BE2C (cell line): ENCODE measurements around the gene GLI3.
"Not testable (repeated sequence)": the region's sequence is repeated elsewhere in the genome, so short reads cannot be mapped to it uniquely, and the experiment has no call there.

Experiments used
- DNase-seq: peaks from one replicate; pipeline ENCODE4 v3.0.0-alpha.2; 2020
- H3K27me3 ChIP-seq: fragments of 250-450 bp; sonication (Bioruptor Pico); 2 replicates; pipeline ENCODE4 v1.5.1; 2020; ENCODE audit warnings: mild to moderate bottlenecking
- H3K36me3 ChIP-seq: fragments of 250-450 bp; sonication (Bioruptor Pico); 2 replicates; pipeline ENCODE4 v1.5.1; 2020; ENCODE audit warnings: mild to moderate bottlenecking
- H3K4me1 ChIP-seq: fragments of 250-450 bp; sonication (Bioruptor Pico); 2 replicates; pipeline ENCODE4 v1.5.1; 2020
- H3K4me3 ChIP-seq: 2 replicates; pipeline ENCODE4 v1.5.1; 2011; ENCODE audit warnings: low read depth, low read length
- H3K9me3 ChIP-seq: fragments of 250-450 bp; sonication (Bioruptor Pico); 2 replicates; pipeline ENCODE4 v1.5.1; 2020
- CTCF ChIP-seq: IDR thresholded peaks from 2 replicates; pipeline ENCODE4 v1.5.1; 2012; ENCODE audit warnings: mild to moderate bottlenecking, low read depth, low read length

The GLI3 gene

GRCh38 chr7:42214060-42214679 is 22.8 kb downstream of the GLI3 start:
- Histone ChIP-seq H3K36me3 (no peaks in the 10 kb centered on the region), H3K27me3 (0 out of 2 replicates have a peak, but pooled peaks cover 3% of the 10 kb centered on the region), H3K4me1 (no peaks in the 10 kb centered on the region), H3K9me3 (no peaks in the 10 kb centered on the region), H3K4me3 (no peak overlapping the region)
- DNase-seq = no peak
- TF ChIP-seq CTCF = no peak

- no peak for TF ChIP-seq CTCF
- Histone ChIP-seq H3K36me3 (no peaks in the 10 kb centered on the region), H3K9me3 (no peaks in the 10 kb centered on the region), H3K4me3 (no peak overlapping the region), H3K4me1 (no peaks in the 10 kb centered on the region), H3K27me3 (0 out of 2 replicates have a peak, but pooled peaks cover 3% of the 10 kb centered on the region)
- DNase-seq = no peak
Measured at GRCh38 chr7:42213093-42213492, 23.9 kb downstream of the GLI3 start.

- no peak for DNase-seq
Measured at GRCh38 chr7:42212541-42213090, 24.4 kb downstream of the GLI3 start.

GRCh38 chr7:42211938-42212337 is 25.1 kb downstream of the GLI3 start:
- no peaks in the 10 kb centered on the region for H3K4me1 ChIP-seq
- no peak overlapping the region for H3K4me3 ChIP-seq
- no peak for TF ChIP-seq CTCF
- no peak for DNase-seq
- H3K36me3 ChIP-seq = no peaks in the 10 kb centered on the region
- 0 out of 2 replicates have a peak, but pooled peaks cover 3% of the 10 kb centered on the region for H3K27me3 ChIP-seq
- H3K9me3 ChIP-seq = no peaks in the 10 kb centered on the region

More at GRCh38 chr7:42212541-42213090, 24.4 kb downstream of the GLI3 start:
- no peaks in the 10 kb centered on the region for H3K36me3 ChIP-seq
- H3K9me3 ChIP-seq = no peaks in the 10 kb centered on the region
- 0 out of 2 replicates have a peak, but pooled peaks cover 3% of the 10 kb centered on the region for H3K27me3 ChIP-seq
- TF ChIP-seq CTCF = no peak
- H3K4me3 ChIP-seq = no peak overlapping the region
- H3K4me1 ChIP-seq = no peaks in the 10 kb centered on the region

- no peak for DNase-seq
- no peaks in the 10 kb centered on the region for H3K9me3 ChIP-seq
- H3K4me3 ChIP-seq = no peak overlapping the region
- no peaks in the 10 kb centered on the region for H3K4me1 ChIP-seq
- no peak for TF ChIP-seq CTCF
- H3K27me3 ChIP-seq = 0 out of 2 replicates have a peak, but pooled peaks cover 3% of the 10 kb centered on the region
- H3K36me3 ChIP-seq = no peaks in the 10 kb centered on the region
Measured at GRCh38 chr7:42210779-42211178, 26.2 kb downstream of the GLI3 start.

- Histone ChIP-seq H3K9me3 (no peaks in the 10 kb centered on the region), H3K27me3 (0 out of 2 replicates have a peak, but pooled peaks cover 3% of the 10 kb centered on the region), H3K4me1 (no peaks in the 10 kb centered on the region), H3K4me3 (no peak overlapping the region), H3K36me3 (no peaks in the 10 kb centered on the region)
- DNase-seq = no peak
- TF ChIP-seq CTCF = no peak
Measured at GRCh38 chr7:42210333-42210732, 26.7 kb downstream of the GLI3 start.

GRCh38 chr7:42209085-42209484 is 27.9 kb downstream of the GLI3 start:
- H3K27me3 ChIP-seq, DNase-seq, H3K9me3 ChIP-seq, H3K36me3 ChIP-seq, H3K4me3 ChIP-seq, H3K4me1 ChIP-seq: not testable (repeated sequence)
